Skeletal muscle tissue (tissue), 4 donors: Measurements from ENCODE around the gene SPATA25. TPM values are rescaled to one million over a fixed set of nuclear protein-coding genes. Genes with fewer than 3 reads are reported as not detected.
A peak's percentile ranks its signal among the peaks of the same experiment; 100 is the strongest.

Source experiments
- H3K27ac ChIP-seq: one replicate; pipeline ENCODE4 v1.7.0; 2013; ENCODE audit warnings: mild to moderate bottlenecking, low read depth, low read length, inconsistent platforms
- H3K27me3 ChIP-seq, 3 donors: one replicate each; pipeline ENCODE4 v1.7.0; 2013; ENCODE audit warnings: low read length in 3 of 3; ENCODE audit not compliant: control insufficient read depth in 3 of 3, insufficient read depth in 3 of 3
- H3K36me3 ChIP-seq, 3 donors: one replicate each; pipeline ENCODE4 v1.7.0; 2013; ENCODE audit warnings: low read length in 3 of 3; ENCODE audit not compliant: control insufficient read depth in 3 of 3, insufficient read depth in 3 of 3
- H3K4me1 ChIP-seq, 3 donors: one replicate each; pipeline ENCODE4 v1.7.0; 2013; ENCODE audit warnings: low read length in 3 of 3, mild to moderate bottlenecking in 3 of 3; ENCODE audit not compliant: control insufficient read depth in 3 of 3, insufficient read depth in 3 of 3
- H3K4me3 ChIP-seq, 3 donors: one replicate each; pipeline ENCODE4 v1.7.0; 2013; ENCODE audit warnings: low read length in 3 of 3
- H3K9ac ChIP-seq, 3 donors: one replicate each; pipeline ENCODE4 v1.7.0; 2013; ENCODE audit warnings: low read length in 3 of 3, mild to moderate bottlenecking in 3 of 3, moderate library complexity in 2 of 3, low read depth in 1 of 3
- H3K9me3 ChIP-seq, 3 donors: one replicate each; pipeline ENCODE4 v1.7.0; 2013; ENCODE audit warnings: low read length in 3 of 3; ENCODE audit not compliant: control insufficient read depth in 3 of 3
- total RNA-seq: library from RNA; depleted of rRNA; stranded (reverse); fragments of >200 nt; gene quantifications from one replicate; pipeline ENCODE4 v1.2.3, GENCODE V29; 2014
- donor health status: Osteomylitis.

The SPATA25 gene
- total RNA-seq, 1 donor from 2014 or later: 2.6 TPM

GRCh38 chr20:45925821-45926506, 38.5 kb upstream of the SPATA25 start:
- H3K4me3 ChIP-seq: no peak overlapping the region
- no peaks in the 10 kb centered on the region for H3K9me3 ChIP-seq
- H3K27ac ChIP-seq: peak overlapping the region; percentile 5
- H3K4me1 ChIP-seq: peaks cover 19 to 25% (median 21%) of the 10 kb centered on the region in 3 donors
- H3K27me3 ChIP-seq: no peaks in the 10 kb centered on the region
- H3K9ac ChIP-seq: no peak overlapping the region
- H3K36me3 ChIP-seq: no peaks in the 10 kb centered on the region

- peaks cover 27 to 34% (median 30%) of the 10 kb centered on the region in 3 donors for H3K4me1 ChIP-seq
- H3K36me3 ChIP-seq: no peaks in the 10 kb centered on the region
- peak overlapping the region; percentile 64 for H3K27ac ChIP-seq
- H3K4me3 ChIP-seq: peak overlapping the region in 1 of 3 donors; percentile 29
- peak overlapping the region in 2 of 3 donors; percentile 45 to 59 for H3K9ac ChIP-seq
- H3K9me3 ChIP-seq: no peaks in the 10 kb centered on the region
- H3K27me3 ChIP-seq: no peaks in the 10 kb centered on the region
Observed at GRCh38 chr20:45924391-45925261, 37.2 kb upstream of the SPATA25 start.

GRCh38 chr20:45921337-45922189, 34.1 kb upstream of the SPATA25 start:
- Histone ChIP-seq H3K4me3 (no peak overlapping the region), H3K9ac (no peak overlapping the region), H3K36me3 (no peaks in the 10 kb centered on the region), H3K4me1 (peaks cover 34 to 43% (median 43%) of the 10 kb centered on the region in 3 donors), H3K27ac (no peak overlapping the region), H3K27me3 (peaks cover 0 to 4% (median 0%) of the 10 kb centered on the region in 3 donors), H3K9me3 (no peaks in the 10 kb centered on the region)

GRCh38 chr20:45920462-45921336, 33.3 kb upstream of the SPATA25 start:
- H3K27ac ChIP-seq: peak overlapping the region; percentile 84
- peak overlapping the region in 2 of 3 donors; percentile 33 to 45 for H3K9ac ChIP-seq
- H3K27me3 ChIP-seq: peaks cover 0 to 4% (median 0%) of the 10 kb centered on the region in 3 donors
- H3K9me3 ChIP-seq: no peaks in the 10 kb centered on the region
- no peaks in the 10 kb centered on the region for H3K36me3 ChIP-seq
- peaks cover 34 to 43% (median 41%) of the 10 kb centered on the region in 3 donors for H3K4me1 ChIP-seq
- H3K4me3 ChIP-seq: no peak overlapping the region

- H3K9ac ChIP-seq: peak overlapping the region in 2 of 3 donors; percentile 33 to 45
- H3K4me3 ChIP-seq: no peak overlapping the region
Observed at GRCh38 chr20:45919542-45920399, 32.3 kb upstream of the SPATA25 start.

GRCh38 chr20:45918779-45919537, 31.5 kb upstream of the SPATA25 start:
- Histone ChIP-seq H3K36me3 (no peaks in the 10 kb centered on the region), H3K27me3 (peaks cover 0 to 4% (median 0%) of the 10 kb centered on the region in 3 donors), H3K9me3 (no peaks in the 10 kb centered on the region), H3K4me3 (no peak overlapping the region), H3K27ac (peak overlapping the region; percentile 84), H3K9ac (peak overlapping the region in 1 of 3 donors; percentile 43), H3K4me1 (peaks cover 23 to 29% (median 27%) of the 10 kb centered on the region in 3 donors)

More at GRCh38 chr20:45919542-45920399, 32.3 kb upstream of the SPATA25 start:
- no peaks in the 10 kb centered on the region for H3K9me3 ChIP-seq
- H3K27me3 ChIP-seq: peaks cover 0 to 4% (median 0%) of the 10 kb centered on the region in 3 donors
- no peaks in the 10 kb centered on the region for H3K36me3 ChIP-seq
- peak overlapping the region; percentile 84 for H3K27ac ChIP-seq
- peaks cover 31 to 37% (median 35%) of the 10 kb centered on the region in 3 donors for H3K4me1 ChIP-seq

GRCh38 chr20:45918182-45918737, 30.8 kb upstream of the SPATA25 start:
- H3K27ac ChIP-seq: peak overlapping the region; percentile 84
- no peaks in the 10 kb centered on the region for H3K9me3 ChIP-seq
- H3K4me1 ChIP-seq: peaks cover 22 to 26% (median 26%) of the 10 kb centered on the region in 3 donors
- peak overlapping the region in 1 of 3 donors; percentile 43 for H3K9ac ChIP-seq
- no peaks in the 10 kb centered on the region for H3K36me3 ChIP-seq
- H3K27me3 ChIP-seq: peaks cover 0 to 4% (median 0%) of the 10 kb centered on the region in 3 donors
- H3K4me3 ChIP-seq: no peak overlapping the region

GRCh38 chr20:45917790-45918141, 30.3 kb upstream of the SPATA25 start:
- Histone ChIP-seq H3K27ac (peak overlapping the region; percentile 84), H3K27me3 (peaks cover 0 to 4% (median 0%) of the 10 kb centered on the region in 3 donors), H3K4me1 (peaks cover 22 to 26% (median 26%) of the 10 kb centered on the region in 3 donors), H3K4me3 (peak overlapping the region in 1 of 3 donors; percentile 7), H3K9ac (no peak overlapping the region), H3K36me3 (no peaks in the 10 kb centered on the region), H3K9me3 (no peaks in the 10 kb centered on the region)
